Endothelial cell of umbilical vein (primary cell): ENCODE measurements around the gene HTR6.

Source experiments
- CTCF ChIP-seq, 2 donors: IDR thresholded peaks; 1 replicate in 1 of 2; 2 replicates in 1 of 2; pipeline ENCODE4 v1.5.1; 2011; ENCODE audit warnings: low read length in 2 of 2, mild to moderate bottlenecking in 2 of 2, moderate library complexity in 2 of 2, control low read depth in 1 of 2, inconsistent platforms in 1 of 2, low read depth in 1 of 2; ENCODE audit not compliant: insufficient read depth in 1 of 2; ENCODE audit errors: extremely low read depth in 1 of 2
- EZH2 ChIP-seq: IDR thresholded peaks from 2 replicates; pipeline ENCODE4 v1.6.1; 2012; ENCODE audit warnings: borderline replicate concordance, low read depth, mild to moderate bottlenecking, moderate library complexity, low read length, inconsistent platforms; ENCODE audit not compliant: severe bottlenecking
- FOS ChIP-seq: IDR thresholded peaks from 2 replicates; pipeline ENCODE4 v1.6.1; 2011; ENCODE audit warnings: mild to moderate bottlenecking, low read length, moderate library complexity, borderline replicate concordance; ENCODE audit not compliant: insufficient read depth
- GATA2 ChIP-seq: IDR thresholded peaks from 2 replicates; pipeline ENCODE4 v1.7.0; 2011; ENCODE audit warnings: low read depth, mild to moderate bottlenecking, moderate library complexity, mixed read lengths, low read length; ENCODE audit not compliant: insufficient read length, insufficient read depth
- JUN ChIP-seq: IDR thresholded peaks from 2 replicates; pipeline ENCODE4 v1.6.1; 2011; ENCODE audit warnings: borderline replicate concordance, low read depth; ENCODE audit not compliant: insufficient read length, insufficient read depth
- MAX ChIP-seq: IDR thresholded peaks from 2 replicates; pipeline ENCODE4 v1.6.1; 2011; ENCODE audit not compliant: insufficient read depth, insufficient read length
- POLR2A ChIP-seq: IDR thresholded peaks from 2 replicates; pipeline ENCODE4 v1.6.1; 2012; ENCODE audit warnings: low read depth, mild to moderate bottlenecking, control low read depth, low read length
- POLR2AphosphoS5 ChIP-seq: IDR thresholded peaks from 2 replicates; pipeline ENCODE4 v1.6.1; 2012; ENCODE audit warnings: low read depth, mild to moderate bottlenecking, control low read depth, low read length, moderate library complexity; ENCODE audit not compliant: insufficient read depth

- TF ChIP-seq POLR2A = no peak
- TF ChIP-seq CTCF (IDR thresholded peaks at IDR 0.05; ENCODE audit: extremely low read depth in 1 of 2, insufficient read depth in 1 of 2, low read depth in 1 of 2, low read length in 2 of 2) = no peak
- no peak for TF ChIP-seq EZH2
- no peak for TF ChIP-seq POLR2AphosphoS5
- TF ChIP-seq MAX = no peak
- TF ChIP-seq GATA2 = no peak
- no peak for TF ChIP-seq JUN
- no peak for TF ChIP-seq FOS
Measured at GRCh38 chr1:19670787-19671186, 6.1 kb downstream of the HTR6 start.
